Melanocyte of skin (primary cell): ENCODE results near the gene TMEM9B. TPM values are rescaled to one million over a fixed set of nuclear protein-coding genes. Genes with fewer than 3 reads are reported as not detected.

Experiments used
- small RNA-seq, 2 donors: library from RNA; depleted of rRNA; stranded (forward); fragments of <200 nt; gene quantifications; one replicate each; pipeline ENCODE3, GENCODE V24; 2012
- total RNA-seq, 2 donors: library from RNA; depleted of rRNA; stranded (reverse); fragments of >200 nt; gene quantifications; 2 replicates each; pipeline ENCODE4 v1.2.3, GENCODE V29; 2012

Gene TMEM9B
- total RNA-seq: 10 to 100 TPM; 24.1 to 31.0 TPM

GRCh38 chr11:8964324-8965320 is at the start of gene TMEM9B:
TSS of gene TMEM9B (minus strand) at chr11:8964442. CDS start at chr11:8964313, 129 bp downstream.

GRCh38 chr11:9003573-9004182 is 39.4 kb upstream of the TMEM9B start, which contains the start of gene NRIP3:
TSS of gene NRIP3 (minus strand) at chr11:9004001. CDS start at chr11:9003935, 66 bp downstream.

GRCh38 chr11:8942518-8943066 is 21.6 kb downstream of the TMEM9B start, which contains the start of gene ASCL3:
TSS of gene ASCL3 (minus strand) at chr11:8943016. CDS start at chr11:8938161, 4,855 bp downstream.

GRCh38 chr11:8932564-8933180 is 31.6 kb downstream of the TMEM9B start, which contains the start of gene C11orf16:
TSS of gene C11orf16 (minus strand) at chr11:8932947. CDS start at chr11:8932308, 639 bp downstream.

GRCh38 chr11:8911029-8911823 is 53.0 kb downstream of the TMEM9B start, which contains the start of gene AKIP1:
TSS of gene AKIP1 (plus strand) at chr11:8911189. CDS start at chr11:8911450, 261 bp downstream.

Small RNA genes lying within 50 kb of the gene (small RNA-seq; reads per million reads assigned to genes)
- 0 reads per million in 2 donors for gene RF00019

Other genes starting within 250 kb of the TMEM9B start
- gene AKIP1, start 53.3 kb downstream of the TMEM9B start, total RNA-seq: 10 to 100 TPM; 31.7 to 36.3 TPM
- gene C11orf16, start 31.5 kb downstream of the TMEM9B start, total RNA-seq: not detected
- gene ASCL3, start 21.4 kb downstream of the TMEM9B start, total RNA-seq: not detected
- 10 to 100 TPM; 13.4 to 13.7 TPM for gene NRIP3, start 39.6 kb upstream of the TMEM9B start, total RNA-seq
- gene SCUBE2, start 127.2 kb upstream of the TMEM9B start, total RNA-seq: 10 to 100 TPM in 1 of 2 donors, 1 to 10 TPM in 1; 2.1 to 15.7 TPM